GM21390 (cell line): ENCODE measurements around the gene CCDC12.

Experiments
- ATAC-seq: cut with Tn5 transposase; IDR thresholded peaks from one replicate; pipeline ENCODE4 v1.9.1; 2021; ENCODE audit not compliant: unreplicated experiment

CCDC12 gene

GRCh38 chr3:46908294-46908985, 68.1 kb downstream of the CCDC12 start:
- ATAC-seq, result no peak

GRCh38 chr3:46907960-46908293, 68.6 kb downstream of the CCDC12 start:
- ATAC-seq, result no peak

GRCh38 chr3:46907271-46907670, 69.3 kb downstream of the CCDC12 start:
- no peak for ATAC-seq

- ATAC-seq, result no peak
Observed at GRCh38 chr3:46906471-46907058, 70.0 kb downstream of the CCDC12 start.

- no peak for ATAC-seq
Observed at GRCh38 chr3:46905661-46906451, 70.7 kb downstream of the CCDC12 start.

- ATAC-seq, result no peak
Observed at GRCh38 chr3:46905213-46905560, 71.4 kb downstream of the CCDC12 start.

GRCh38 chr3:46904303-46905212, 72.0 kb downstream of the CCDC12 start:
- ATAC-seq, result no peak

- ATAC-seq, result no peak
Observed at GRCh38 chr3:46903341-46904302, 72.9 kb downstream of the CCDC12 start.

GRCh38 chr3:46902188-46902631, 74.3 kb downstream of the CCDC12 start:
- ATAC-seq, result no peak

- ATAC-seq, result no peak
Observed at GRCh38 chr3:46901591-46902187, 74.9 kb downstream of the CCDC12 start.

- ATAC-seq, result no peak
Observed at GRCh38 chr3:46901061-46901460, 75.5 kb downstream of the CCDC12 start.

- ATAC-seq, result no peak
Observed at GRCh38 chr3:46900356-46900755, 76.2 kb downstream of the CCDC12 start.

GRCh38 chr3:46900007-46900292, 76.6 kb downstream of the CCDC12 start:
- ATAC-seq, result no peak

- no peak for ATAC-seq
Observed at GRCh38 chr3:46899151-46900006, 77.2 kb downstream of the CCDC12 start.

- no peak for ATAC-seq
Observed at GRCh38 chr3:46898321-46899150, 78.0 kb downstream of the CCDC12 start.

- ATAC-seq, result no peak
Observed at GRCh38 chr3:46897829-46898320, 78.7 kb downstream of the CCDC12 start.

GRCh38 chr3:46897031-46897430, 79.5 kb downstream of the CCDC12 start:
- ATAC-seq, result no peak

- ATAC-seq, result no peak
Observed at GRCh38 chr3:46896386-46896785, 80.2 kb downstream of the CCDC12 start.
